ENCODE data around the gene JPH2.

The JPH2 gene

DNA sequence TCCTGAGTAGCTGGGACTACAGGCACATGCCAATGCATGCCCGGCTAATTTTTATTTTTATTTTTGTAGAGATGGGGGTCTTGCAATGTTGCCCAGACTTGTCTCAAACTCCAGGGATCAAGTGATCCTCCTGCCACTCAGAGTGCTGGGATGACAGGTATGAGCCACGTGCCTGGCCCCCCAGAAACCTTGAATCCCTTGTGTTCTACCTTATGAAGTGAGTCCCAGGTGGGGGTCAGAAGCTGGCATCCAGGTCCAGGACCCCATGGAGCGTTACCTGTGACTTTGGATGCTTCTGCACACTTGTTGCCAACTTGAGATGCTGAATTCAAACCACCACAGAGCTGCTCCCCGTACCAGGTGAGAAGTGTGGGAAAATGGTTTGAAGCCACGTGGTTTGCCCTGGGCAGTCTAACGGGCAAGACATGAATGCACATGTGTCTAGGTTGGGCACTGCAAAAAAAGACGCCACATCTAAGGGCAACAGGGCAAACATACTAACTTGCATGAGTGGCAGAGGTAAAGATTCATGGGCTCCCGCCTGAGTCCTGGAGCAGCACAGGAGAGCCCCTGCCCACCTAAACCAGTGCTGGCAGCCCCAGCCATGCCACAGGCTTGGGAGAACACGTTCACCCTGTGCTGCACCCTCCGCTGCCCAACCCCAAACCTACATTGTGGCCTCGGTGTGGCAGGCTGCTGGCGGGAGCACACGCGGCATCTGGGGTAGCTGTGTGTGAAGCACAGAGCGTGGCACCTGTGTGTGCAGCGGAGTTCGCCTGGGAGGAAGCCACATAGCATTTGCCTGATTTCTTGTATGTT is 101.2 kb downstream of the JPH2 start:
- no peak overlapping the region for H3K14ac ChIP-seq (ENCODE audit: low read length)
- no peak overlapping the region for H2BK5ac ChIP-seq (ENCODE audit: low read depth, low read length, poor library complexity)
- H4K8ac ChIP-seq (ENCODE audit: low read depth, low read length): no peak overlapping the region
- H2AFZ ChIP-seq (ENCODE audit: insufficient read depth, low read length, poor library complexity): no peak overlapping the region
- H3K18ac ChIP-seq (ENCODE audit: low read length): no peak overlapping the region
- H3K4me3 ChIP-seq (ENCODE audit: low read depth, low read length): no peak overlapping the region
- H3K9ac ChIP-seq (ENCODE audit: low read length): no peak overlapping the region
- H3K79me1 ChIP-seq (ENCODE audit: low read length): peaks cover 2% of the 10 kb centered on the region
- H4K91ac ChIP-seq (ENCODE audit: low read depth, low read length): no peak overlapping the region
- WGBS (ENCODE audit: extremely low coverage, insufficient coverage, insufficient read length): no CpG with 5 or more reads among the region's 17 CpGs
- no peaks in the 10 kb centered on the region for H3K9me3 ChIP-seq (ENCODE audit: insufficient read depth, low read depth, low read length)
- no peak overlapping the region for H3K4me2 ChIP-seq (ENCODE audit: low read length)
- no peak overlapping the region for H2AK5ac ChIP-seq (ENCODE audit: low read length)
- H3K79me2 ChIP-seq (ENCODE audit: control insufficient read depth, insufficient read depth, low read length, poor library complexity): no peaks in the 10 kb centered on the region
- no peak overlapping the region for H3K23ac ChIP-seq (ENCODE audit: low read length)
- no peak overlapping the region for H2BK12ac ChIP-seq (ENCODE audit: low read length)
- no peak for DNase-seq
- no peak overlapping the region for H4K12ac ChIP-seq (ENCODE audit: low read depth, low read length)
- no peak overlapping the region for H2BK120ac ChIP-seq (ENCODE audit: insufficient read depth, low read length, poor library complexity)
- no peak overlapping the region for H3K27ac ChIP-seq (ENCODE audit: low read depth, low read length)
- H3K4ac ChIP-seq (ENCODE audit: low read depth, low read length): no peak overlapping the region
- H3K36me3 ChIP-seq (ENCODE audit: control insufficient read depth in 1 of 2, insufficient read depth in 2 of 2, low read length in 2 of 2): no peaks in the 10 kb centered on the region
- H3K4me1 ChIP-seq (ENCODE audit: control insufficient read depth in 1 of 2, insufficient read depth in 2 of 2, low read length in 2 of 2): peaks cover 3 to 5% of the 10 kb centered on the region in 2 experiments
- H3K27me3 ChIP-seq (ENCODE audit: insufficient read depth, low read length): no peaks in the 10 kb centered on the region

DNA sequence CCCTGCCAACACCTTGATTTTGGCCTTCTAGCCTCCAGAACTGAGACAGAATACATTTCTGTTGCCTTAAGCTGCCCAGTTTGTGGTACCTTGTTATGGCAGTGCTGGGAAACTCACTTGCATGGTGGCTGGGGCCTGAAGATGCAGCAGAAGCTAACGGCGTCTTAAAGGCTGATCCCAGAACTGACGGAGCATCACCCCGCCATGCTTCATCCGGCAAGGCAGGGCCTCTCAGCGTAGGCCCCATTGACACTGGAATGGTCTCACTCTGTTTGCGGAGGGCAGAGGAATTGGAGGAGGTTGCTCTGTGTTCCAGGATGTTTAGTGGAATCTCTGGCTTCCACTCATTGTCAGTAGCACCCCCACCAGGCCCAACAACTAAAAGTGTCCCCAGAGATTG is 102.1 kb downstream of the JPH2 start:
- H2BK12ac ChIP-seq (ENCODE audit: low read length): no peak overlapping the region
- H3K4me2 ChIP-seq (ENCODE audit: low read length): no peak overlapping the region
- no peak overlapping the region for H4K8ac ChIP-seq (ENCODE audit: low read depth, low read length)
- no peak overlapping the region for H3K27ac ChIP-seq (ENCODE audit: low read depth, low read length)
- no peak overlapping the region for H4K91ac ChIP-seq (ENCODE audit: low read depth, low read length)
- H2BK120ac ChIP-seq (ENCODE audit: insufficient read depth, low read length, poor library complexity): no peak overlapping the region
- H2AFZ ChIP-seq (ENCODE audit: insufficient read depth, low read length, poor library complexity): no peak overlapping the region
- no peaks in the 10 kb centered on the region for H3K27me3 ChIP-seq (ENCODE audit: insufficient read depth, low read length)
- peaks cover 2% of the 10 kb centered on the region for H3K79me1 ChIP-seq (ENCODE audit: low read length)
- DNase-seq: no peak
- H2BK5ac ChIP-seq (ENCODE audit: low read depth, low read length, poor library complexity): no peak overlapping the region
- WGBS (ENCODE audit: extremely low coverage, insufficient coverage, insufficient read length): no CpG with 5 or more reads among the region's 7 CpGs
- no peaks in the 10 kb centered on the region for H3K36me3 ChIP-seq (ENCODE audit: control insufficient read depth in 1 of 2, insufficient read depth in 2 of 2, low read length in 2 of 2)
- no peak overlapping the region for H2AK5ac ChIP-seq (ENCODE audit: low read length)
- H3K79me2 ChIP-seq (ENCODE audit: control insufficient read depth, insufficient read depth, low read length, poor library complexity): no peaks in the 10 kb centered on the region
- H3K4ac ChIP-seq (ENCODE audit: low read depth, low read length): no peak overlapping the region
- no peak overlapping the region for H3K14ac ChIP-seq (ENCODE audit: low read length)
- H3K9me3 ChIP-seq (ENCODE audit: insufficient read depth, low read depth, low read length): no peaks in the 10 kb centered on the region
- H3K23ac ChIP-seq (ENCODE audit: low read length): no peak overlapping the region
- peaks cover 3 to 5% of the 10 kb centered on the region in 2 experiments for H3K4me1 ChIP-seq (ENCODE audit: control insufficient read depth in 1 of 2, insufficient read depth in 2 of 2, low read length in 2 of 2)
- no peak overlapping the region for H4K12ac ChIP-seq (ENCODE audit: low read depth, low read length)
- no peak overlapping the region for H3K18ac ChIP-seq (ENCODE audit: low read length)
- H3K4me3 ChIP-seq (ENCODE audit: low read depth, low read length): no peak overlapping the region
- H3K9ac ChIP-seq (ENCODE audit: low read length): no peak overlapping the region

DNA sequence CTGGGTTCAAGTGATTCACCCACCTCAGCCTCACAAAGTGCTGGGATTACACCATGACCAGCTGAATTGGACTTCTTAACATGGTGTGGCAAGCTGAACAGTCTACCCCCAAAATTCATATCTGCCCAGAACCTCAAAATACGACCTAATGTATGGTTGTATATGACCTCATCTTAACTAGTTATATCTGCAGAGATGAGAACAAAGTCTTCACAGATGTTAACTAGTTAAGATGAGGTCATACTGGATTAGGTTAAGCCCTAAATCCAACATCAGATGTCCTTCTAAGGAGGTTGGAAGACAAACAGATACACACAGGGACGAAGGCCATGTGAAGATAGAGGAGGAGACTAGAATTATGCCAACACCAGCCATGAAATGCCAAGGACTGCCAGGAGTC is 102.5 kb downstream of the JPH2 start:
- no peak overlapping the region for H2BK12ac ChIP-seq (ENCODE audit: low read length)
- no peak overlapping the region for H4K8ac ChIP-seq (ENCODE audit: low read depth, low read length)
- H3K79me2 ChIP-seq (ENCODE audit: control insufficient read depth, insufficient read depth, low read length, poor library complexity): no peaks in the 10 kb centered on the region
- H3K4ac ChIP-seq (ENCODE audit: low read depth, low read length): no peak overlapping the region
- H3K9ac ChIP-seq (ENCODE audit: low read length): no peak overlapping the region
- H3K4me1 ChIP-seq (ENCODE audit: control insufficient read depth in 1 of 2, insufficient read depth in 2 of 2, low read length in 2 of 2): peaks cover 3 to 5% of the 10 kb centered on the region in 2 experiments
- H3K23ac ChIP-seq (ENCODE audit: low read length): no peak overlapping the region
- H3K9me3 ChIP-seq (ENCODE audit: insufficient read depth, low read depth, low read length): no peaks in the 10 kb centered on the region
- H2AFZ ChIP-seq (ENCODE audit: insufficient read depth, low read length, poor library complexity): no peak overlapping the region
- no peak for DNase-seq
- no peak overlapping the region for H2AK5ac ChIP-seq (ENCODE audit: low read length)
- no peak overlapping the region for H3K14ac ChIP-seq (ENCODE audit: low read length)
- no CpG with 5 or more reads among the region's 2 CpGs for WGBS (ENCODE audit: extremely low coverage, insufficient coverage, insufficient read length)
- H2BK5ac ChIP-seq (ENCODE audit: low read depth, low read length, poor library complexity): no peak overlapping the region
- H3K36me3 ChIP-seq (ENCODE audit: control insufficient read depth in 1 of 2, insufficient read depth in 2 of 2, low read length in 2 of 2): no peaks in the 10 kb centered on the region
- no peak overlapping the region for H3K18ac ChIP-seq (ENCODE audit: low read length)
- no peak overlapping the region for H4K12ac ChIP-seq (ENCODE audit: low read depth, low read length)
- H2BK120ac ChIP-seq (ENCODE audit: insufficient read depth, low read length, poor library complexity): no peak overlapping the region
- no peaks in the 10 kb centered on the region for H3K27me3 ChIP-seq (ENCODE audit: insufficient read depth, low read length)
- no peak overlapping the region for H3K4me3 ChIP-seq (ENCODE audit: low read depth, low read length)
- no peak overlapping the region for H4K91ac ChIP-seq (ENCODE audit: low read depth, low read length)
- H3K4me2 ChIP-seq (ENCODE audit: low read length): no peak overlapping the region
- no peak overlapping the region for H3K27ac ChIP-seq (ENCODE audit: low read depth, low read length)
- H3K79me1 ChIP-seq (ENCODE audit: low read length): peaks cover 2% of the 10 kb centered on the region

DNA sequence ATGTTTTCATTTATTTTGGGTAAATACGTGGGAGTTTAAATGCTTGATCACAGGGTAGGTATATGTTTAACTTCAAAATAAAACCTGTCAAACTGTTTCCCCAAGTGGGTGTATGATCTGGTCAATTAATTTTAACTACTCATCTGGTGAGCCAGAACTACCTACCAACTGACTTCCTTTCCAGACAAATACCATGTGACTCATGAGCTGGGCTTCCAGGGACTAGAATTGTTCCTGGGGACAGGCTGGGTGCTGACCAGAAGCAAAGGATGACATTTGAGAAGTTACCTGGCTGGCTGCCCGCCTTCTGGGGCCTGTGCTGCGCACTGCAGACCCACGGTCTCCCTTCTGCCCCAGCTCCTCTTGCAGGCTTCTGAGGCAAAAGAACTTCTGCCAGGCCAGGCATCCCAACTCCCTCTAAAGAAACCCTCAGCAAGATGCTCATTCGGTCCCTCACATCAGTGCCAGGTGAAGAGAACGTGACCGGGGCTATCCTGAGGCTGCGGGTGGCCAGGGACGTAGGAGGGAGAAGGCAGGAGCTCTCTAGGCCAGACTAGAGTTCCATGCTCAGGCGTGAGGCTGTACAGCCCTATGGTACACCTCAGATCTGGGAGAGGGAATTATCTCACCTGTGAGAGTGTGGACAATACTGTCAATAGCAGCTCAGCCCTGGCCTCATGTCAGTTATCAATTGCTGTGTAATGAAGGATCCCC is 103.6 kb downstream of the JPH2 start:
- no peak overlapping the region for H2BK12ac ChIP-seq (ENCODE audit: low read length)
- no peak overlapping the region for H4K8ac ChIP-seq (ENCODE audit: low read depth, low read length)
- H2AFZ ChIP-seq (ENCODE audit: insufficient read depth, low read length, poor library complexity): no peak overlapping the region
- no peak for DNase-seq
- H3K4me3 ChIP-seq (ENCODE audit: low read depth, low read length): no peak overlapping the region
- no peaks in the 10 kb centered on the region for H3K36me3 ChIP-seq (ENCODE audit: control insufficient read depth in 1 of 2, insufficient read depth in 2 of 2, low read length in 2 of 2)
- no peak overlapping the region for H3K9ac ChIP-seq (ENCODE audit: low read length)
- H3K27ac ChIP-seq (ENCODE audit: low read depth, low read length): no peak overlapping the region
- no peaks in the 10 kb centered on the region for H3K79me2 ChIP-seq (ENCODE audit: control insufficient read depth, insufficient read depth, low read length, poor library complexity)
- no peak overlapping the region for H4K91ac ChIP-seq (ENCODE audit: low read depth, low read length)
- H4K12ac ChIP-seq (ENCODE audit: low read depth, low read length): no peak overlapping the region
- H3K4ac ChIP-seq (ENCODE audit: low read depth, low read length): no peak overlapping the region
- no peak overlapping the region for H2BK120ac ChIP-seq (ENCODE audit: insufficient read depth, low read length, poor library complexity)
- no CpG with 5 or more reads among the region's 10 CpGs for WGBS (ENCODE audit: extremely low coverage, insufficient coverage, insufficient read length)
- no peak overlapping the region for H2AK5ac ChIP-seq (ENCODE audit: low read length)
- H3K23ac ChIP-seq (ENCODE audit: low read length): no peak overlapping the region
- H2BK5ac ChIP-seq (ENCODE audit: low read depth, low read length, poor library complexity): no peak overlapping the region
- H3K4me2 ChIP-seq (ENCODE audit: low read length): no peak overlapping the region
- H3K27me3 ChIP-seq (ENCODE audit: insufficient read depth, low read length): no peaks in the 10 kb centered on the region
- no peak overlapping the region for H3K18ac ChIP-seq (ENCODE audit: low read length)
- no peak overlapping the region for H3K14ac ChIP-seq (ENCODE audit: low read length)
- H3K9me3 ChIP-seq (ENCODE audit: insufficient read depth, low read depth, low read length): no peaks in the 10 kb centered on the region
- peaks cover 2% of the 10 kb centered on the region for H3K79me1 ChIP-seq (ENCODE audit: low read length)
- H3K4me1 ChIP-seq (ENCODE audit: control insufficient read depth in 1 of 2, insufficient read depth in 2 of 2, low read length in 2 of 2): peaks cover 3 to 5% of the 10 kb centered on the region in 2 experiments

Measured in trophoblast cell (in vitro differentiated cells and primary cell).